H1 (cell line): ENCODE measurements around the gene FRMPD1. TPM values are rescaled to one million over a fixed set of nuclear protein-coding genes. Genes with fewer than 3 reads are reported as not detected.

Source experiments
- CTCF ChIA-PET: fragments of 300-600 bp; sonication (Branson Sonifier 250); formaldehyde crosslinking; loops from one replicate; lab custom pipeline; 2021; ENCODE audit not compliant: partially characterized antibody; lab: Charles Lee
- POLR2A ChIA-PET: fragments of 300-600 bp; sonication (Branson Sonifier 250); formaldehyde crosslinking; loops from one replicate; lab custom pipeline; 2021; ENCODE audit warnings: inconsistent platforms; ENCODE audit not compliant: partially characterized antibody; lab: Charles Lee
- DNase-seq, 2 experiments: peaks; one replicate each; pipeline versions ENCODE4 v3.0.0 to v3.0.0-alpha.2; 2010 to 2022; ENCODE audit warnings: low spot score in 2 of 2, low read depth in 1 of 2, mixed read lengths in 1 of 2
- FAIRE-seq: peaks from 2 replicates; lab custom pipeline; 2011; peaks lifted over from hg19 to GRCh38; lab: Jason Lieb, UNC
- H2AFZ ChIP-seq: 2 replicates; pipeline ENCODE4 v1.8.1; 2012; ENCODE audit warnings: low read length, inconsistent platforms
- H2AK5ac ChIP-seq: 2 replicates; pipeline ENCODE4 v1.6.1; 2013; ENCODE audit warnings: low read depth, low read length
- H2BK120ac ChIP-seq: replicated peaks from 2 replicates; pipeline ENCODE3; 2013; ENCODE audit warnings: low read depth, low read length, inconsistent platforms
- H2BK12ac ChIP-seq: 2 replicates; pipeline ENCODE4 v1.6.1; 2013; ENCODE audit warnings: low read depth, low read length
- H2BK15ac ChIP-seq: 2 replicates; pipeline ENCODE4 v1.6.1; 2013; ENCODE audit warnings: low read length
- H2BK20ac ChIP-seq: 2 replicates; pipeline ENCODE4 v1.6.1; 2013; ENCODE audit warnings: low read length
- H2BK5ac ChIP-seq: 2 replicates; pipeline ENCODE4 v1.6.1; 2013; ENCODE audit warnings: low read depth, low read length
- H3K14ac ChIP-seq: 2 replicates; pipeline ENCODE4 v1.6.1; 2013; ENCODE audit warnings: inconsistent platforms; ENCODE audit not compliant: insufficient read length
- H3K18ac ChIP-seq: 2 replicates; pipeline ENCODE4 v1.6.1; 2013; ENCODE audit warnings: low read length; ENCODE audit errors: extremely low read depth
- H3K23ac ChIP-seq: 2 replicates; pipeline ENCODE4 v1.6.1; 2013; ENCODE audit warnings: inconsistent platforms; ENCODE audit not compliant: insufficient read length
- H3K23me2 ChIP-seq: 2 replicates; pipeline ENCODE4 v1.6.1; 2013; ENCODE audit warnings: low read depth, low read length
- H3K27ac ChIP-seq: 2 replicates; pipeline ENCODE4 v1.6.1; 2011; ENCODE audit warnings: low read depth, low read length, inconsistent platforms
- H3K27me3 ChIP-seq, 4 experiments: replicated peaks in 1 of 4; 1 replicate in 1 of 4; 2 replicates in 3 of 4; pipeline versions ENCODE4 v1.6.1 to v1.8.1; 2011 to 2013; ENCODE audit warnings: low read length in 3 of 4, mild to moderate bottlenecking in 3 of 4, inconsistent platforms in 2 of 4, mixed read lengths in 2 of 4, moderate library complexity in 1 of 4; ENCODE audit not compliant: control insufficient read depth in 3 of 4, insufficient read depth in 3 of 4; ENCODE audit errors: extremely low read depth in 1 of 4
- H3K36me3 ChIP-seq, 4 experiments: 2 replicates each; pipeline versions ENCODE4 v1.6.1 to v1.8.1; 2011 to 2013; ENCODE audit warnings: mild to moderate bottlenecking in 4 of 4, low read length in 3 of 4, moderate library complexity in 2 of 4, control low read depth in 1 of 4, inconsistent platforms in 1 of 4; ENCODE audit not compliant: insufficient read depth in 4 of 4, control insufficient read depth in 2 of 4
- H3K4ac ChIP-seq: replicated peaks from 2 replicates; pipeline ENCODE3; 2013; ENCODE audit warnings: low read length, low read depth, mixed read lengths, inconsistent platforms; ENCODE audit not compliant: insufficient read length
- H3K4me1 ChIP-seq, 4 experiments: replicated peaks in 1 of 4; 1 replicate in 1 of 4; 2 replicates in 3 of 4; pipeline versions ENCODE4 v1.6.1 to v1.8.1; 2011 to 2013; ENCODE audit warnings: low read length in 3 of 4, inconsistent platforms in 2 of 4, mixed read lengths in 1 of 4; ENCODE audit not compliant: insufficient read depth in 4 of 4, control insufficient read depth in 3 of 4
- H3K4me2 ChIP-seq, 2 experiments: 2 replicates each; pipeline versions ENCODE4 v1.6.1 to v1.8.1; 2011 to 2013; ENCODE audit warnings: low read depth in 2 of 2, low read length in 2 of 2, control low read depth in 1 of 2, inconsistent platforms in 1 of 2, mild to moderate bottlenecking in 1 of 2; ENCODE audit not compliant: insufficient read depth in 1 of 2
- H3K4me3 ChIP-seq, 4 experiments: fragments of 200-600, 300-600 bp in 1 of 4; sonication (generic), shearing (Covaris generic), sonication (Bioruptor Twin) in 1 of 4; 2 replicates each; pipeline versions ENCODE4 v1.5.1 to v1.8.1; 2011 to 2016; ENCODE audit warnings: low read length in 4 of 4, low read depth in 3 of 4, control low read depth in 2 of 4, inconsistent platforms in 2 of 4, mild to moderate bottlenecking in 2 of 4, mixed read lengths in 1 of 4, moderate library complexity in 1 of 4; ENCODE audit not compliant: insufficient read depth in 2 of 4; ENCODE audit errors: extremely low read depth in 1 of 4
- H3K56ac ChIP-seq: replicated peaks from 2 replicates; pipeline ENCODE3; 2013; ENCODE audit warnings: low read depth, mild to moderate bottlenecking, mixed read lengths, low read length, inconsistent platforms; ENCODE audit not compliant: insufficient read length
- H3K79me1 ChIP-seq: 2 replicates; pipeline ENCODE4 v1.6.1; 2013; ENCODE audit warnings: low read depth, low read length, control low read depth
- H3K79me2 ChIP-seq, 2 experiments: 2 replicates each; pipeline versions ENCODE4 v1.6.1 to v1.8.1; 2012 to 2013; ENCODE audit warnings: low read length in 2 of 2, mild to moderate bottlenecking in 2 of 2, inconsistent platforms in 1 of 2; ENCODE audit not compliant: insufficient read depth in 2 of 2, control insufficient read depth in 1 of 2
- H3K9ac ChIP-seq, 4 experiments: replicated peaks in 1 of 4; 1 replicate in 1 of 4; 2 replicates in 3 of 4; pipeline versions ENCODE4 v1.6.1 to v1.8.1; 2011 to 2013; ENCODE audit warnings: low read depth in 3 of 4, low read length in 3 of 4, control low read depth in 2 of 4, mild to moderate bottlenecking in 2 of 4, moderate library complexity in 2 of 4, inconsistent platforms in 1 of 4; ENCODE audit errors: extremely low read depth in 1 of 4
- H3K9me3 ChIP-seq, 2 experiments: 2 replicates each; pipeline versions ENCODE4 v1.6.1 to v1.8.1; 2012 to 2013; ENCODE audit warnings: mild to moderate bottlenecking in 2 of 2, moderate library complexity in 2 of 2, control low read depth in 1 of 2, inconsistent platforms in 1 of 2, low read depth in 1 of 2, low read length in 1 of 2, mixed read lengths in 1 of 2; ENCODE audit not compliant: insufficient read depth in 2 of 2
- H4K20me1 ChIP-seq, 2 experiments: replicated peaks in 1 of 2; 2 replicates each; pipeline versions ENCODE3 to v1.8.1; 2011 to 2013; ENCODE audit warnings: inconsistent platforms in 2 of 2, low read length in 2 of 2, mild to moderate bottlenecking in 1 of 2; ENCODE audit not compliant: insufficient read depth in 2 of 2, control insufficient read depth in 1 of 2
- H4K5ac ChIP-seq: 2 replicates; pipeline ENCODE4 v1.6.1; 2013; ENCODE audit warnings: low read length, low read depth, mixed read lengths, inconsistent platforms; ENCODE audit not compliant: insufficient read length
- H4K8ac ChIP-seq: 2 replicates; pipeline ENCODE4 v1.8.0; 2013; ENCODE audit warnings: mild to moderate bottlenecking, moderate library complexity, low read length, inconsistent platforms; ENCODE audit not compliant: insufficient read depth; ENCODE audit errors: extremely low read depth
- H4K91ac ChIP-seq: replicated peaks from 2 replicates; pipeline ENCODE3; 2013; ENCODE audit warnings: low read length, mixed read lengths, inconsistent platforms; ENCODE audit not compliant: insufficient read length
- BACH1 ChIP-seq: IDR thresholded peaks from 2 replicates; pipeline ENCODE4 v1.6.1; 2012; ENCODE audit warnings: low read length, improper control_type of control experiment
- CBX8 ChIP-seq: fragments of 300-800, 300-1000 bp; sonication (generic); IDR thresholded peaks from 2 replicates; pipeline ENCODE4 v1.7.1; 2016; ENCODE audit warnings: low read depth, low read length, borderline replicate concordance
- MAX ChIP-seq: IDR thresholded peaks from 2 replicates; pipeline ENCODE4 v1.6.1; 2012; ENCODE audit warnings: inconsistent platforms
- NRF1 ChIP-seq: IDR thresholded peaks from 2 replicates; pipeline ENCODE4 v1.6.1; 2011; ENCODE audit warnings: mild to moderate bottlenecking, low read depth, low read length, improper control_type of control experiment
- SP1 ChIP-seq: IDR thresholded peaks from 2 replicates; pipeline ENCODE4 v1.6.1; 2011; ENCODE audit warnings: low read depth, low read length
- TBP ChIP-seq: IDR thresholded peaks from 2 replicates; pipeline ENCODE4 v1.6.1; 2011; ENCODE audit warnings: low read depth, low read length, improper control_type of control experiment
- WGBS, 2 experiments: shearing (Covaris generic) in 1 of 2; methylation state at CpG; one replicate each; pipeline versions ENCODE4 v1.1.6 to v1.1.7; 2013 to 2015; ENCODE audit warnings: low lambda C conversion rate in 2 of 2, mixed read lengths in 2 of 2, inconsistent platforms in 1 of 2, low coverage in 1 of 2, missing lambda C conversion rate in 1 of 2; ENCODE audit not compliant: insufficient replicate concordance in 2 of 2, insufficient coverage in 1 of 2, insufficient read length in 1 of 2; ENCODE audit errors: extremely low coverage in 1 of 2, missing lambda C conversion rate in 1 of 2; 5-methylcytosine and 5-hydroxymethylcytosine counted together
- polyA plus RNA-seq, 7 experiments: library from polyadenylated mRNA; depleted of rRNA in 3 of 7; stranded (reverse) in 5 of 7; unstranded in 2 of 7; fragments of >200 nt in 5 of 7; fragments of 200-250 nt in 2 of 7; gene quantifications; 1 replicate in 5 of 7; 2 replicates in 1 of 7; 4 replicates in 1 of 7; pipeline versions ENCODE4 v1.2.1 to v1.2.3, GENCODE V29; 2011 to 2013; ENCODE audit warnings: missing spikeins in 2 of 7, mixed read lengths in 2 of 7
- total RNA-seq: library from RNA; stranded (reverse); fragmentation: NEBNext Ultra II Directional; extraction: Animal tissue kit (Norgen Biotek cat#: 25700); gene quantifications from 2 replicates; pipeline ENCODE4 v1.2.1, GENCODE V29; 2021

Gene FRMPD1
- total and polyA plus RNA-seq, 2 of the 8 experiments (the other 6 are each of a cell fraction or from before 2014, with no cell fraction given) = 0.27 to 0.32 TPM

GRCh38 chr9:37740128-37740527 lies 89.4 kb downstream of the FRMPD1 start:
- no peak overlapping the region for H2BK20ac ChIP-seq
- H3K79me1 ChIP-seq = no peaks in the 10 kb centered on the region
- no peak overlapping the region for H3K4me2 ChIP-seq
- H3K23ac ChIP-seq = no peak overlapping the region
- H4K91ac ChIP-seq = no peak overlapping the region
- no peak overlapping the region for H2AFZ ChIP-seq
- no peaks in the 10 kb centered on the region for H3K27me3 ChIP-seq
- no peak overlapping the region for H4K8ac ChIP-seq
- no peak overlapping the region for H3K18ac ChIP-seq
- H2BK5ac ChIP-seq = no peak overlapping the region
- FAIRE-seq = no peak
- H3K36me3 ChIP-seq = no peaks in the 10 kb centered on the region
- 93% methylated on average over 16 of the region's 16 CpGs; no CpG with 5 or more reads in 1 of the 2 experiments for WGBS, 2 experiments
- H3K27ac ChIP-seq = no peak overlapping the region
- H3K9ac ChIP-seq = no peak overlapping the region
- no peak overlapping the region for H3K14ac ChIP-seq
- no peak overlapping the region for H2BK120ac ChIP-seq
- no peaks in the 10 kb centered on the region for H3K9me3 ChIP-seq
- no peak overlapping the region for H2BK12ac ChIP-seq
- no peak for DNase-seq
- H4K5ac ChIP-seq = no peak overlapping the region
- H3K56ac ChIP-seq = no peak overlapping the region
- H2AK5ac ChIP-seq = no peak overlapping the region
- no peak overlapping the region for H3K4me3 ChIP-seq
- CTCF ChIA-PET = no interaction called here
- no peaks in the 10 kb centered on the region for H3K79me2 ChIP-seq
- H3K4me1 ChIP-seq = no peaks in the 10 kb centered on the region
- H3K23me2 ChIP-seq = no peaks in the 10 kb centered on the region; the same call in 1 of the 2 replicates
- H3K4ac ChIP-seq = no peak overlapping the region
- H4K20me1 ChIP-seq = no peaks in the 10 kb centered on the region
- no peak overlapping the region for H2BK15ac ChIP-seq
- POLR2A ChIA-PET = no interaction called here
- no peak for TF ChIP-seq BACH1
- no peak for TF ChIP-seq NRF1
- TF ChIP-seq TBP = no peak
- TF ChIP-seq MAX = no peak
- no peak for TF ChIP-seq SP1
- TF ChIP-seq CBX8 = no peak
